NT2/D1 (cell line): ENCODE results near the gene ZFAND5.

Source experiments
- SUZ12 ChIP-seq: IDR thresholded peaks from 2 replicates; pipeline ENCODE4 v1.6.1; 2011; ENCODE audit not compliant: insufficient read length, insufficient read depth; ENCODE audit errors: extremely low read depth
- YY1 ChIP-seq: IDR thresholded peaks from 2 replicates; pipeline ENCODE4 v1.6.1; 2011; ENCODE audit not compliant: insufficient read length, insufficient read depth
- ZNF274 ChIP-seq: IDR thresholded peaks from 2 replicates; pipeline ENCODE4 v1.6.1; 2011; ENCODE audit warnings: mild to moderate bottlenecking, low read depth, low read length

- TF ChIP-seq ZNF274 (no peak), YY1 (no peak), SUZ12 (no peak)
Measured at GRCh38 chr9:72352911-72353388, 12.1 kb downstream of the ZFAND5 start.
